ENCODE measurements around the gene KIAA0319L. TPM values are rescaled to one million over a fixed set of nuclear protein-coding genes. Genes with fewer than 3 reads are reported as not detected.

The KIAA0319L gene
- total and polyA plus RNA-seq, 7 donors, result 8.3 to 50.4 (median 30.7) TPM

DNA sequence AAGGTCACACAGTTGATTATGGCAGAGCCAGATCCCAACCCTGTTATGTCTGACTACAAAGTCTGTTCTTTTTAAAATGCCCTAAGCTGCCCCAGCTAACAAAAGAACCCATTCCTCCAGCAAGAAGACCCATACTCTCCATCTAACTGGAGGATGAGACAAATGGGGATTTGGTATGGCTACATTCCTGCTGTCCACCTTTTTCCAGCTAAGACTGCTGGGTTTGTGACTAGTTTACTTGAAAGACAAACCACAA lies 112.8 kb downstream of the KIAA0319L start:
- intact Hi-C loops (cut with DNase I), result no loop called here
- Histone ChIP-seq H3K27ac (no peak overlapping the region), H3K4me3 (no peak overlapping the region), H3K4me1 (no peaks in the 10 kb centered on the region), H3K27me3 (no peaks in the 10 kb centered on the region), H3K9me3 (no peaks in the 10 kb centered on the region), H3K36me3 (peaks cover 30 to 99% (median 56%) of the 10 kb centered on the region in 4 donors)
- DNase-seq, result no peak
- TF ChIP-seq POLR2AphosphoS5 (IDR thresholded peaks at IDR 0.05), result no peak
- TF ChIP-seq EP300 (IDR thresholded peaks at IDR 0.05), result no peak
- TF ChIP-seq POLR2A (IDR thresholded peaks at IDR 0.05), result no peak
- TF ChIP-seq, protein P1, sequence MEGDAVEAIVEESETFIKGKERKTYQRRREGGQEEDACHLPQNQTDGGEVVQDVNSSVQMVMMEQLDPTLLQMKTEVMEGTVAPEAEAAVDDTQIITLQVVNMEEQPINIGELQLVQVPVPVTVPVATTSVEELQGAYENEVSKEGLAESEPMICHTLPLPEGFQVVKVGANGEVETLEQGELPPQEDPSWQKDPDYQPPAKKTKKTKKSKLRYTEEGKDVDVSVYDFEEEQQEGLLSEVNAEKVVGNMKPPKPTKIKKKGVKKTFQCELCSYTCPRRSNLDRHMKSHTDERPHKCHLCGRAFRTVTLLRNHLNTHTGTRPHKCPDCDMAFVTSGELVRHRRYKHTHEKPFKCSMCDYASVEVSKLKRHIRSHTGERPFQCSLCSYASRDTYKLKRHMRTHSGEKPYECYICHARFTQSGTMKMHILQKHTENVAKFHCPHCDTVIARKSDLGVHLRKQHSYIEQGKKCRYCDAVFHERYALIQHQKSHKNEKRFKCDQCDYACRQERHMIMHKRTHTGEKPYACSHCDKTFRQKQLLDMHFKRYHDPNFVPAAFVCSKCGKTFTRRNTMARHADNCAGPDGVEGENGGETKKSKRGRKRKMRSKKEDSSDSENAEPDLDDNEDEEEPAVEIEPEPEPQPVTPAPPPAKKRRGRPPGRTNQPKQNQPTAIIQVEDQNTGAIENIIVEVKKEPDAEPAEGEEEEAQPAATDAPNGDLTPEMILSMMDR (IDR thresholded peaks at IDR 0.05), result no peak

DNA sequence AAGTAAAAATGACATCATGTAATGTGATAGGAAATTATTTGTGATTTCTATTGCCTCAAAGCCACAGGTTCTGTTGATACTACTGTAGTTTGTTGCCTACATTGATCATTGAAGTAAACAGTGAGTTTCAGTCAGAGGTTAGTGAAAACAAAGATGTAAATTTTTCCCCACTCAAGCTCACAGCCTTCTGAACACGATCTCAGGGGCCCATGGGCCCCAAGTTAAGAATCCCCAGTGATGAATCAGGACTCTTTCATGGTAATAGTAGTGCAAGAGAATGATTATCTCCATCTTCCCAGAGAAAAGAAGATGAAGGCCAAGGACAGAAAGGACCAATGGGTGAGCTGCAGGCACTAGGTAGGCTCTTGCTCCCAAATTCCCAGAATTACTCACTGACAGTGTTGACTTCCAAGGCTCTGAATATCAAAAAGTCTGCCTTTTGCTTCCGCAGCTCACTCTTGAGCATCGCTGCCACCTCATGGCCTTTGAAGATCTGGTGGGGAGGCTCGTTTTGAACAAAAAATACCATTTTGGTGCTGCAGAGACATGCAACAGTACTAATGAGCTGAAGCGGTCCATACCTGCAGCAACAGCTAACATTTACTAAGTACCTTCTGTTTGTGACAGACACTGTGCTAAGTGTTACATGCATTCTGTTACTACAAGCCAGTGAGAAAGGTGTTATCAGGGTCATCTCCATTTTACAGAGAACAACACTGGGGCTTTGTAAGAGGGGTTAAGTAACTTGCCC lies 113.3 kb downstream of the KIAA0319L start:
- no peaks in the 10 kb centered on the region for H3K27me3 ChIP-seq
- DNase-seq, result no peak
- intact Hi-C loops (cut with DNase I), result no loop called here
- peaks cover 33 to 99% (median 57%) of the 10 kb centered on the region in 4 donors for H3K36me3 ChIP-seq
- H3K9me3 ChIP-seq, result no peaks in the 10 kb centered on the region
- H3K4me3 ChIP-seq, result no peak overlapping the region
- no peak for TF ChIP-seq POLR2AphosphoS5 (IDR thresholded peaks at IDR 0.05)
- no peak for TF ChIP-seq EP300 (IDR thresholded peaks at IDR 0.05)
- no peak for TF ChIP-seq POLR2A (IDR thresholded peaks at IDR 0.05)
- TF ChIP-seq, protein P1 (IDR thresholded peaks at IDR 0.05), result no peak
- H3K27ac ChIP-seq, result no peak overlapping the region
- H3K4me1 ChIP-seq, result no peaks in the 10 kb centered on the region
- 78 to 89% methylated on average over 5 of the region's 5 CpGs for WGBS, 2 donors

DNA sequence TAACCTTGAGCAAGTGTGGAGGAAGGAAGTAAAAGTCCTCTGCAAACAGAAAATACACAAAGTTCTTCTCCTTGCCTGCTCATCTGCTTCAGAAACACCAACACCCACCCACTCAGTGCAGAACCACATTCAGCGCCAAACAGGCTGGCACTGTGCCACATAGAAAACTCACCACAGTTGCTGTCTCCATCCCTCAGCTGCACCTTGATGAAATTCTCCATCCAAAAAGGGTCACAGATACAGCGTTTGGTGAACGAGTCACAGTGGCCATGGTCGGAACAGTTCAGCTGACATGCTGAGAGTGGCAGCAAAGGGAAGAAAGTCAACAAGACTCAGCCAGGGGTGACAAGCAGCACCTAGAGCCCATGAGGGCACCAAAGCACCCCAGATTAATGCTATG lies 114.5 kb downstream of the KIAA0319L start:
- H3K27ac ChIP-seq, result no peak overlapping the region
- 74 to 90% methylated on average over 4 of the region's 4 CpGs for WGBS, 2 donors
- intact Hi-C loops (cut with DNase I), result no loop called here
- H3K36me3 ChIP-seq, result peaks cover 33 to 98% (median 47%) of the 10 kb centered on the region in 4 donors
- H3K9me3 ChIP-seq, result no peaks in the 10 kb centered on the region
- no peak for DNase-seq
- no peaks in the 10 kb centered on the region for H3K27me3 ChIP-seq
- H3K4me1 ChIP-seq, result no peaks in the 10 kb centered on the region
- TF ChIP-seq POLR2A (IDR thresholded peaks at IDR 0.05) (no peak), EP300 (IDR thresholded peaks at IDR 0.05) (no peak), POLR2AphosphoS5 (IDR thresholded peaks at IDR 0.05) (no peak)
- TF ChIP-seq, protein P1 (IDR thresholded peaks at IDR 0.05), result no peak
- no peak overlapping the region for H3K4me3 ChIP-seq

DNA sequence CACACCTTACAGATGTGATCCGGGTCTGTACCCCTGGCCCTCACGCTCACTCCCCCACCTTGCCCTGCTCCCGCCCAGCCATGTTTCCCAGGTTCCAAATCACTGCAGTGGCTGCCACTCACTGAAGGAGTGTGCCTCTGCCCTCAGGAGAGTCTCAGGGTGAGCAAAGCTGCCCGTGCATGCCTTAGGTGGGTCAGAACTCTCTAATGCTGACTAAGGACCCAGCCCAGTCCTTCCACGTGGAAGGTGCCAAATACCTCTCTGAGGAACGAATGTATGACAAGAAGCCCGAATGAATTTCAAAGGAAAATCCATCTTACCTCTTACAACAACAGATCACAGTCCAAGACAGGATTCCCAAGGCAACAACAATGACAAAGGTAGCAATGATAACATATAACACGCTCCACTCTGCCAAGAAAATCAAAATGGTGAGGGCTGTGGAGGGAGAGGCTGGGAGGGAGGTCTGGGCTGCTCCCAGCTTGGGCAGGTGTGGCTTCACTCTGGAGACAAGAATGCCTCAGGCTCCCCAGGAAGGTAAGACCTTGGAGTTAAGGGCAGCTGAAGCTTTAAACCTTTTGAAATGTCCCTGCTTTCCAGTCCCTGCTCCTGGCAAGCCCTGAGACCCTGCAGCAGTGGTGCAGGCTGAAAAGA lies 115.2 kb downstream of the KIAA0319L start:
- TF ChIP-seq POLR2A (IDR thresholded peaks at IDR 0.05), result no peak
- no peak for TF ChIP-seq EP300 (IDR thresholded peaks at IDR 0.05)
- TF ChIP-seq, protein P1 (IDR thresholded peaks at IDR 0.05), result no peak
- TF ChIP-seq POLR2AphosphoS5 (IDR thresholded peaks at IDR 0.05), result no peak
- Histone ChIP-seq H3K9me3 (no peaks in the 10 kb centered on the region), H3K4me1 (no peaks in the 10 kb centered on the region), H3K27me3 (no peaks in the 10 kb centered on the region), H3K36me3 (peaks cover 33 to 96% (median 44%) of the 10 kb centered on the region in 4 donors), H3K4me3 (no peak overlapping the region), H3K27ac (no peak overlapping the region)
- no peak for DNase-seq
- intact Hi-C loops (cut with DNase I), result no loop called here
- WGBS, 2 donors, result 90 to 93% methylated on average over 8 of the region's 8 CpGs

Measured in sigmoid colon (tissue), 7 donors.